Muscle of back (tissue), 11 donors: ENCODE data around the gene EPHB1. TPM values are rescaled to one million over a fixed set of nuclear protein-coding genes. Genes with fewer than 3 reads are reported as not detected.
A peak's percentile ranks its signal among the peaks of the same experiment; 100 is the strongest.

Experiments used
- DNase-seq, 3 donors: peaks; one replicate each; pipeline versions ENCODE4 v3.0.0 to v3.0.0-alpha.2; 2013
- polyA plus RNA-seq, 10 donors: library from polyadenylated mRNA; unstranded; fragments of 120-200 nt; gene quantifications; one replicate each; pipeline ENCODE4 v1.2.1, GENCODE V29; 2013; ENCODE audit not compliant: insufficient read length in 10 of 10

EPHB1 gene
- polyA plus RNA-seq, 10 donors = 21.9 to 44.0 (median 36.0) TPM

- no peak for DNase-seq
These were observed 13.8 kb downstream of the EPHB1 start for GRCh38 chr3:134808835-134809234.

GRCh38 chr3:134809427-134810051, 14.5 kb downstream of the EPHB1 start:
- DNase-seq = no peak

DNA sequence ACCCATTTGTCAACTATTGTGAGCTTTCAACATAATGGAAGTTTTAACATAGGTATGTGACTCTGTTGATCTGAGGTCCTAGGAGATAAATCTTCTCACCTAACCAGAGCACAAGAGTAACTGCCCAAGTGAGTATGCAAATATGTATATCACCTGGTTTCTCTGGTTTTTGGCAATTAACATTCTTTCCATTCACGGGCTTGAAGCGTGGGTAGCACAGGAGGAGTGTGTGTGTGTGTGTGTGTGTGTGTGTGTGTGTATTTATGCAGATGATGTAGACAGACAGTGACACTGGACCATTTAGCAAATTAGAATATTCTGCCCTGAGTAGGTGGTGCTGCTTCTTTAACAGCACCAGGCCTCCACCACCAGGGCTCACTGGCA, 15.0 kb downstream of the EPHB1 start:
- no peak for DNase-seq

GRCh38 chr3:134810850-134811249, 15.8 kb downstream of the EPHB1 start:
- DNase-seq = no peak

GRCh38 chr3:134813618-134814017, 18.6 kb downstream of the EPHB1 start:
- DNase-seq = no peak

- no peak for DNase-seq
These were observed 20.5 kb downstream of the EPHB1 start for GRCh38 chr3:134815519-134815918.

DNA sequence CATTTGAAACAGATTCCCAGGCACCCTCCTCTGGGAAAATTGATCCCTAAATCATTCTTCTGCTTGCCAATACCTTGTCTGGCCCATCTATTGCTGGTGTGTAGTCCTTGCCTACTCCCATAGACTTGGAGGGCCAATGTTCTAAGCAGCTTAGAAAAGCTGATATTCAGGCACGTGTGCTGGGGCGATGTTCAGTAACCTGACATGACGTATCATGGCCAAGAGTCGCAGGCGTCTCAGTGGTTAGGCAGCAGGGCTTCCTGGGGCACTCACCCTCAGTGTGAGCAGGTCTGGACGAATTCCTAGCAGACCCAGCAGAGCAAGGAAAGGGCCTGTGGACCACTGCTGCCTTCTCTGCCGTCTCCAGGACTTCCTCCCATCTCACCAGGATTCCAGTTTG, 21.6 kb downstream of the EPHB1 start:
- DNase-seq = no peak

- no peak for DNase-seq
These were observed 22.2 kb downstream of the EPHB1 start for GRCh38 chr3:134817297-134817696.

DNA sequence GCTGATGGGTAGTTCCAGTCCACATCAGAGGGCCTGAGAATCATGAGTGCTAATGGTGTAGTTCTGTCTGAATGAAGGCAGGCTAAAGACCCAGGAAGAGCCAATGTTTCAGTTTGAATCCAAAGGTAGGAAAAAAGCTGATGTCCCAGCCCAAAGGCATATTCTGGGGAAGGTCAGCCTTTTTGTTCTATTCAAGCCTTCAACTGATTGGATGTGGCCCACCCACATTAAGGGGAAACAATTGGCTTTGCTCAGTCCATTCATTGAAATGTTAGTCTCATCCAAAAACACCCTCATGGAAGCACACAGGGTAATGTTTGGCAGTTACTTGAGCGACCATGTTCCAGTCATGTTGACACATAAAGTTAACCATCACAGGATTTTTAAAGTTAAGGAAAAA, 25.9 kb downstream of the EPHB1 start:
- DNase-seq = no peak

GRCh38 chr3:134822090-134822489, 27.0 kb downstream of the EPHB1 start:
- DNase-seq = no peak

DNA sequence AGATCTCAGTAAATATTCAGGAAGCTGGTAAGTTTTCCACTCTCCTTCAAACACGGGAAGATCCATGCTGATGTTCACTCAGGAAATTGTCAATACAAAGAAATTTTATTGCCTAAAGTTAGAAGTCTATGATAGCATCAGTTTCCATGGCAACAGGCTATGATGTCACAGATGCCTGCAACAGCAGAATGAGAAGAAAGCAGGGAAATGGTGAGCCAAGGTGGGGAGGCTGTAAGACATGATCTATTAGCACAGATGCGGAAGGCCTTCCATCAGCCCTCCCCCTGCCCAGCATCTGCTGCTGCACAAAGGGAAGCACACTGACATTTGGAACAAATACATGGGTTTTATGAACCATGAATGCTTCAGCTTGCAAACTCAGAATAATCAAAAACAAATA, 28.6 kb downstream of the EPHB1 start:
- DNase-seq = no peak

DNA sequence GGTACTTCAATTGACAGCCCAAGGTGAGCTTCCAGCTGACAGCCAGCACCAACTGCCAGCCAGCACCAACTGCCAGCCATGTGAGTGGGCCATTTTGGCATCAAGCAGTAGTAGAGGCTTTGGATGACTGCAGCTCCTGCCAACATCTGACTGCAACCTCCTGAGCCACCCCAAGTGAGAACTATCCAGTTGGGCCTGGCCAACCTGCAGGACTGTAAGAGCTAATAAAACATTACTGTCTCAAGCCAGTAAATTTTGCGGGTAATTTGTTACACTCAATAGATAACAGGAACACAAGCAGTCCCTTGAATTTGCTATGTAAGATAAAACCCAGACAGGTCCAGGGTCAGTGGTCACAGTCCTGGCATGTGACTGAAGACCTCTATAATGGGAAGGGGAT, 29.7 kb downstream of the EPHB1 start:
- peak in 1 of 3 donors; percentile 13 for DNase-seq

DNA sequence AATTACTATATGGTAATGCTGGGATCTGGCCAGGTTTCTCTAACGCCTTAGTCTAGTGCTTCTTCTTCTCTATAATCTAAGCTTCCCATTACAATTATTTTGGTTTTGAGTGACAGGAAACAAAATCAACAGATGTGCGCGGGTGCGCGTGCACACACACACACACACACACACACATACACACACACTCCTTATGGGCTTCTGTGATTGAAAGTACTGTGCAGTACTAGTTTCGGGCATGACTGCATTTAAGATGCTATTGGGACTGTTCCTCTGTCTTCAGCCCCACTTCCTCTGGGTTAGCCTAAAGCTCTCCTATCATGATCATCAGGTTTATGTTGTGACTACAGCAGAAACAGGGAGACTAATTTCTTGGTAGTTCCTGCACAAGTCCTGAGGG, 32.2 kb downstream of the EPHB1 start:
- no peak for DNase-seq

DNA sequence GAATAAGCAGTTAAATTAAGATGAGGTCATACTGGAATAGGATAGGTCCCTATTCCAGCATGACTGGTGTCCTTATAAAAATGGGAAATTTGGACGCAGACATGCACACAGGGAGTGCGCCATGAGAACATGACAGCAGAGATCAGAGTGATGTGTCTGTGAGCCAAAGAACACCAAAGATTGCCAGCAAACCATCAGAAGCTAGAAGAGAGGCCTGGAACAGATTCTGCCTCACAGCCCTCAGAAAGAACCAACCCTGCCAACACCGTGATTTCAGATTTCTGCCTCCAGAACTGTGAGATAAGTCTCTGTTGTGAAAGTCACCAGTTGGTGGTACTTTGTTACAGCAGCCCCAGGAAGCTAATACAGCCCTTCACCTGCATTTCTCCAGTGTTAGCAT, 34.7 kb downstream of the EPHB1 start:
- no peak for DNase-seq

DNA sequence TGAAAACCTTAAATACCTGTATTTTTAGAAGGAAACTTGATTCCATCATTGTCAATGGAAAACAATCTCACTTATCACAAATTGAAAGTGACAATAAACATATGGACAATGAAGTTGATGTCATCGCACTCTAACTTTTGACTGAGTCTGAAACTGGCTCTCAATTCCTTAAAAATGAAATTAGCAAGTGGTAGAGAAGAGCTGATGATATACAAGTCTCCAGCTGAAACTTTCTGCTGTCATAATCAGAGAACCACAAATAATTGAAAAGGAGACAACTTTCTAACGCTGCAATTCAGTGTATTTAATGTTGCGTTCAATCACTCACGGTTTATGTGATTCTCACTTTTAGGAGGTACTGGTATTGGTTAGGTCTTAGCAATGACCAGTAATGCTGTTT, 37.5 kb downstream of the EPHB1 start:
- DNase-seq = no peak

DNA sequence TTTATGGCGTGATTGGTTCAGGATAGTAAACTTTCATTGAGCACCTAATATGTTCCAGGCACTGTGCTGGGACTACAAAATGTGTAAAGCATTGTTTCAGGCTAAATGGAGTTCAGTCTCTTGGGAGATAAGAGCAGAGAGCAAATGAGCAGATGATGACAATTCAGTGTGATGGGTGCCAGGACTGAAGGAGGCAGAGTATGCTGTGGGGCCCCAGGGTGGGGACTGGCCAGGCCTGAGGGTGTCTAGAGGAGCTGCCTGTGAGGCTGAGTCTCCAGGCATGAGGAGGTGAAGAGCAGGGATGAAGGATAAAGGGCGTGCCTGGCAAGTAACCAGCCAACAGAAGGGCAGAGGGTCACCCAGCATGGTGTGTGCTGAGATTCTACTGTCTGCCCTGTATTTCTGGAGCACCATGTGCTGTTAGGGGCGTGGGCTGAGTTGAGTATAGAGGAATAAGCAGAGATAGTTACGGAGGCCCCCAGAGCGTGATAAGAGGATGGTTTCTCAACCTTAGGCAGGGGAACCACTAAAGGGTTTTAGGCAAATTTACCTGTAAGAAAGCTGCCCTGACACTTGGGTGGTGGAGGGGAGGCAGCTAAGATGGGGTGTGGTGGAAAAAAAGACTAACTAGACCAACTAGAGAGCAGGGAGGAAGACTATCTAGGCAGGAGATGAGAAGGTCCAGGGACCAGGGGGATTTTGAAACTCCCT, 38.5 kb downstream of the EPHB1 start:
- no peak for DNase-seq

DNA sequence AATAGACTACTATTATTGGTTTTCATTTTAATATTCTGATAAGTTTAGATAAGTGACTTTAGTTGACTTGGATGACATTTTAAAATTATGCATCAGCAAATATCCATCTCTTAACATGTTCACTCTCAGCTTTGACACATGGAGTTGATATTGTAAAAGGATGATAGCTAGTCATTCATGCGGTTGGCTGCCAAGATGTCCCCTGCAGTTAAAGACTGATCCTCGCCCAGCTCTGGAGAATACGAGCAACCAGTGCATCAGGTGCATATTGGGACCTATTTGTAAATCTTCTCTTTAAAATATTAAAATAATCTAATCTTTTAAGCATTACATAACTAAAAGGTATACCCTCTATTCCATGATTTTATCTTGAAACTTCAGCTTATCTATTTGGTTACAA, 41.9 kb downstream of the EPHB1 start:
- no peak for DNase-seq

DNA sequence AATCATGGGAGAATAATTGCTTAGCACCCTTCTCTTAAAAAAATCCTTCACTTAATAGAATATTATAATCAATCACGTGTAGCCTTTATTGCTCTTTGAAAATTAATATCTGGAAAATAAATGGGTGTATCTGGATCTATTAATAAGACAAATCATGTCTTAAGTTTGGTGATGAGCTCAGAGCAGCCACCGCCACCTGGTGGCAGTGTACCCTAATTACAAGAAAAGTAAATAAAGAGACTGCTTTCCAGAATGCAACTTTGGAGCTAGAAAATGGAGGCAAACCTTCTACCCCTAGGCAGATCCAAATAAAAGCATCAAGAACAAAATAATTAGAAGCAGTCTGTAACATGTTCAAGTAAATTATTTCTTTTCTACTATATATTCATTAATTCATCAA, 43.5 kb downstream of the EPHB1 start:
- no peak for DNase-seq

- no peak for DNase-seq
These were observed 44.4 kb downstream of the EPHB1 start for GRCh38 chr3:134839422-134839821.

GRCh38 chr3:134839990-134840389, 44.9 kb downstream of the EPHB1 start:
- no peak for DNase-seq

- DNase-seq = no peak
These were observed 45.4 kb downstream of the EPHB1 start for GRCh38 chr3:134840459-134840858.

DNA sequence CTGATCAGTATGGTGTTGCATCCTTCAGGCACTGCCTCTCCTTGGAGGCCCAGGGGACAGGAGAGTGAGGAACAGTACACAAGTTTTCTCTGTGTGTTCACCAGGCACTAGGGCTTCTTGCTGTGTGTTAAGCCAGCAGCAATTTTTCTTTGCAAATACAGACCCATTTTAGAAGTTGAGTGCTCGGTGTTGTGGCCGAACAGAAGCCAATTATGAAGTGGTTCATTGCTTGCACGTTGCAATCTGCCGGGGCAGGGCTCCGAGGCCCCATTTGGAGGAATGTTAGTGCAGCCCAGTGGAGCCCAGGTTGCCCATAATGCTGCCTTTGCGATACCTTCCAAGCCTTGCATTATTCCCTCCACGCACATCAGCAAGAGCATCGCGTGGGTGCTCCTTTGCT, 51.0 kb downstream of the EPHB1 start:
- DNase-seq = no peak

DNA sequence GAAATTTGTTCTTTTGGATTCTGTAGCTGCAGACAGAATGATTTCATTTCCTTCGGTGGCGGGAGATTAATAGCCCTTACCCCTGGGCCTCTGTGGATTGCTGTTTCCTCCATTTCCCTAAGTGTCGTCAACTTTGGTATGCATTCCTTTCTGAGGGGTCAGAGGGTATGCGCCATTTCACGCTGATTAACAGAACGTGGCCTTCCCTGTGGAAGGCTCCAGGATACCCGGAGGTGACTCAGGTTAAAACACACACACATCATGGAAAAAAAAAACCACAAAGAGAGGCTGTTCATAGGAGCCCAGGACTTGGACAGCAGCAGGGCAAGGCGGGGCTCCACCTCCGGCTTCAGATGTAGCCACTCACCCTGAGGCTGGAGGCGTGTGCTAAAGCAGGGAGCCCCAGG, 51.9 kb downstream of the EPHB1 start:
- DNase-seq = peak; percentile 24 to 89 (median 58)

DNA sequence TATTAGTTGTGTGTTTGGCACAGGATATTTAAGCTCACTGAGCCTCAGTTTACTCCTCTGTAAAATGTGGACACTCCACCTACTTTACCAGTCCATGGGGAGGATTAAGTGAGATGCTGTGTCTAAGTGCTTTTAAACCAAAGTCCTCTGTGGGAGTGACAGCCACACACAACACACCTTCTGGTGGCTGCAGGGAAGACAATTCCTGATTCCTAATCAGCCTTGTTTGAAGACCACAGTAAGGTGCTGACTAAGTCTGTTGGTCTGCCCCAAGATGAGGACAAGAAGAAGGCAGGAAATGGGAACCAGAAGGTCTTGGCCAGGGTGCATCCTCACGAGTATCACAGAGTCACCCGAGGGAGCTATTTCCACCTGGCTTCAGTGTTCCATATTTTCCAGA, 52.3 kb downstream of the EPHB1 start:
- no peak for DNase-seq
